Caco-2 (cell line): ENCODE data around the gene WIF1. TPM values are rescaled to one million over a fixed set of nuclear protein-coding genes. Genes with fewer than 3 reads are reported as not detected.
A peak's percentile ranks its signal among the peaks of the same experiment; 100 is the strongest.

ENCODE experiments used
- Bru-seq: library from RNA; stranded (reverse); fragments of 400-500 nt; gene quantifications from one replicate; lab custom pipeline; 2021; lab: Mats Ljungman, UMichigan
- BruChase-seq, 2 experiments: library from RNA; stranded (reverse); fragments of 400-500 nt; gene quantifications; one replicate each; lab custom pipeline; 2021; lab: Mats Ljungman, UMichigan
- BruUV-seq: library from RNA; stranded (reverse); fragments of 400-500 nt; replicated peaks from 2 replicates; lab custom pipeline; 2021; lab: Mats Ljungman, UMichigan
- CTCF ChIA-PET: fragments of 300-600 bp; sonication (Branson Sonifier 250); formaldehyde crosslinking; loops from one replicate; lab custom pipeline; 2022; ENCODE audit warnings: antibody characterized with exemption; lab: Charles Lee
- POLR2A ChIA-PET: fragments of 300-600 bp; sonication (Branson Sonifier 250); formaldehyde crosslinking; loops from one replicate; lab custom pipeline; 2022; ENCODE audit warnings: antibody characterized with exemption; lab: Charles Lee
- DNase-seq, 2 experiments: peaks; one replicate each; pipeline versions ENCODE4 v3.0.0 to v3.0.0-alpha.2; 2020 to 2022
- H3K27me3 ChIP-seq: replicated peaks from 2 replicates; pipeline ENCODE4 v1.6.0; 2011; ENCODE audit warnings: low read length; ENCODE audit not compliant: control insufficient read depth, insufficient read depth
- H3K36me3 ChIP-seq: 2 replicates; pipeline ENCODE4 v1.5.1; 2011; ENCODE audit warnings: low read length; ENCODE audit not compliant: control insufficient read depth, insufficient read depth
- H3K4me1 ChIP-seq: fragments of 250-450 bp; sonication (Bioruptor Pico); 2 replicates; pipeline ENCODE4 v1.5.1; 2020; ENCODE audit warnings: mild to moderate bottlenecking
- H3K4me3 ChIP-seq: 2 replicates; pipeline ENCODE4 v1.5.1; 2011; ENCODE audit warnings: low read depth, mild to moderate bottlenecking, control low read depth, low read length
- H3K9me3 ChIP-seq: fragments of 250-450 bp; sonication (Bioruptor Pico); 2 replicates; pipeline ENCODE4 v1.5.1; 2020; ENCODE audit warnings: mild to moderate bottlenecking, moderate library complexity
- H3K27ac Mint-ChIP-seq: one replicate; pipeline ENCODE4 v1.8.0; 2022; ENCODE audit warnings: mixed read lengths; ENCODE audit not compliant: unreplicated experiment
- H3K27me3 Mint-ChIP-seq: one replicate; pipeline ENCODE4 v1.8.0; 2022; ENCODE audit warnings: mixed read lengths; ENCODE audit not compliant: insufficient read depth, unreplicated experiment
- H3K36me3 Mint-ChIP-seq: one replicate; pipeline ENCODE4 v1.8.0; 2022; ENCODE audit warnings: mild to moderate bottlenecking, mixed read lengths; ENCODE audit not compliant: insufficient read depth, unreplicated experiment
- H3K4me1 Mint-ChIP-seq: one replicate; pipeline ENCODE4 v1.8.0; 2022; ENCODE audit warnings: low read depth, mixed read lengths; ENCODE audit not compliant: unreplicated experiment
- H3K4me3 Mint-ChIP-seq: one replicate; pipeline ENCODE4 v1.8.0; 2022; ENCODE audit warnings: mild to moderate bottlenecking, moderate library complexity, mixed read lengths; ENCODE audit not compliant: unreplicated experiment
- H3K9me3 Mint-ChIP-seq: one replicate; pipeline ENCODE4 v1.8.0; 2022; ENCODE audit warnings: mixed read lengths; ENCODE audit not compliant: unreplicated experiment
- CTCF ChIP-seq, 2 experiments: fragments of 200-600 bp in 1 of 2; IDR thresholded peaks; 1 replicate in 1 of 2; 2 replicates in 1 of 2; pipeline versions ENCODE4 v1.5.1 to v1.8.0; 2011 to 2022; ENCODE audit warnings: antibody characterized with exemption in 1 of 2, control low read depth in 1 of 2, inconsistent platforms in 1 of 2, low read depth in 1 of 2, low read length in 1 of 2, mild to moderate bottlenecking in 1 of 2, moderate library complexity in 1 of 2; ENCODE audit not compliant: insufficient read depth in 1 of 2, severe bottlenecking in 1 of 2, unreplicated experiment in 1 of 2
- intact Hi-C: fragments of 100-400 bp; cut with micrococcal nuclease; formaldehyde crosslinking; loops from one replicate; pipeline ENCODE4 v1.10.0; 2022; ENCODE audit not compliant: unreplicated experiment
- long read RNA-seq: library from polyadenylated mRNA; stranded (forward); transcript quantifications from one replicate; pipeline ENCODE4 v2.0.0, GENCODE V29; 2022
- total RNA-seq: library from RNA; stranded (reverse); gene quantifications from 2 replicates; pipeline ENCODE4 v1.2.3, GENCODE V29; 2022

The WIF1 gene
- total RNA-seq (not detected in 2 replicates), Bru-seq, nascent RNA (percentile 8 among the genes with signal in this experiment), BruChase-seq, experiment 1, labeled RNA remaining after a 2-hour chase (percentile 5 among the genes with signal in this experiment), BruChase-seq, experiment 2, labeled RNA remaining after a 6-hour chase (percentile 6 among the genes with signal in this experiment)
- long read RNA-seq = 0 reads

GRCh38 chr12:65121049-65121955 lies at the start of gene WIF1:
WIF1 (minus strand) TSS chr12:65121305; CDS start chr12:65121191, 114 bp downstream.
- no peaks in the 10 kb centered on the region for H3K27me3 Mint-ChIP-seq
- H3K4me3 Mint-ChIP-seq = no peak within 1 kb of the TSS
- no peaks in the 10 kb centered on the region for H3K4me1 Mint-ChIP-seq
- H3K36me3 ChIP-seq = no peaks in the 10 kb centered on the region
- no peaks in the 10 kb centered on the region for H3K9me3 Mint-ChIP-seq
- TF ChIP-seq CTCF (IDR thresholded peaks at IDR 0.05; ENCODE audit: insufficient read depth in 1 of 2, low read depth in 1 of 2, low read length in 1 of 2, severe bottlenecking in 1 of 2, unreplicated experiment in 1 of 2) = no peak
- POLR2A ChIA-PET = no interaction called here
- no peaks in the 10 kb centered on the region for H3K27me3 ChIP-seq
- no peak within 1 kb of the TSS for H3K27ac Mint-ChIP-seq
- no peak within 1 kb of the TSS for H3K4me3 ChIP-seq
- intact Hi-C loops = no loop called here
- no peaks in the 10 kb centered on the region for H3K36me3 Mint-ChIP-seq
- H3K9me3 ChIP-seq = no peaks in the 10 kb centered on the region
- BruUV-seq = no TSS peak
- no peaks in the 10 kb centered on the region for H3K4me1 ChIP-seq
- CTCF ChIA-PET = no interaction called here
- no peak for DNase-seq

- POLR2A ChIA-PET = interaction anchor here (1.6 kb wide), 1 partner anchor 280 kb away, joined by 5 read pairs; no protein-coding TSS in a partner anchor
- CTCF ChIA-PET = interaction anchor here (1.7 kb wide), 1 partner anchor 62 kb away, joined by 18 read pairs; no protein-coding TSS in a partner anchor
- Mint-ChIP-seq H3K27me3 (no peaks in the 10 kb centered on the region), H3K4me3 (peak overlapping the region; percentile 92), H3K27ac (peak overlapping the region; percentile 97), H3K9me3 (no peaks in the 10 kb centered on the region), H3K4me1 (peaks cover 11% of the 10 kb centered on the region), H3K36me3 (peaks cover 15% of the 10 kb centered on the region)
- Histone ChIP-seq H3K4me3 (peak overlapping the region; percentile 58), H3K9me3 (no peaks in the 10 kb centered on the region), H3K27me3 (no peaks in the 10 kb centered on the region), H3K36me3 (peaks cover 2% of the 10 kb centered on the region), H3K4me1 (peaks cover 34% of the 10 kb centered on the region)
- intact Hi-C loops = loop anchor here (1.0 kb wide), 1 partner anchor 12 kb away; no protein-coding TSS in a partner anchor
- TF ChIP-seq CTCF (IDR thresholded peaks at IDR 0.05; ENCODE audit: insufficient read depth in 1 of 2, low read depth in 1 of 2, low read length in 1 of 2, severe bottlenecking in 1 of 2, unreplicated experiment in 1 of 2) = no peak
- DNase-seq = peak; percentile 68 to 69
- BruUV-seq = no TSS peak
Measured at GRCh38 chr12:65170209-65170881, 49.2 kb upstream of the WIF1 start.
